BJ (cell line): ENCODE data around the gene VMAC. TPM values are rescaled to one million over a fixed set of nuclear protein-coding genes. Genes with fewer than 3 reads are reported as not detected.

ENCODE experiments used
- CTCF ChIA-PET: fragments of 350-600 bp; formaldehyde crosslinking; extraction: SDS; loops from one replicate; lab custom pipeline; 2021; ENCODE audit warnings: antibody characterized with exemption, inconsistent platforms; lab: Yijun Ruan, JAX
- POLR2A ChIA-PET: fragments of 300-600 bp; sonication (Branson Sonifier 250); formaldehyde crosslinking; extraction: SDS; loops from one replicate; lab custom pipeline; 2021; ENCODE audit warnings: antibody characterized with exemption; lab: Charles Lee
- DNase-seq: peaks from one replicate; pipeline ENCODE4 v3.0.0-alpha.2; 2011; ENCODE audit warnings: low read depth
- H3K27me3 ChIP-seq: 2 replicates; pipeline ENCODE4 v1.6.0; 2011; ENCODE audit warnings: low read length; ENCODE audit not compliant: control insufficient read depth, insufficient read depth
- H3K36me3 ChIP-seq: 2 replicates; pipeline ENCODE4 v1.5.1; 2011; ENCODE audit warnings: low read length; ENCODE audit not compliant: control insufficient read depth, insufficient read depth
- H3K4me3 ChIP-seq: 2 replicates; pipeline ENCODE4 v1.5.1; 2011; ENCODE audit warnings: low read depth, mild to moderate bottlenecking, control low read depth, low read length
- CTCF ChIP-seq: IDR thresholded peaks from 2 replicates; pipeline ENCODE4 v1.5.1; 2011; ENCODE audit warnings: low read depth, mild to moderate bottlenecking, control low read depth, inconsistent platforms, low read length, moderate library complexity; ENCODE audit not compliant: insufficient read depth
- polyA plus RNA-seq: library from polyadenylated mRNA; depleted of rRNA; stranded (reverse); fragments of >200 nt; gene quantifications from 2 replicates; pipeline ENCODE4 v1.2.3, GENCODE V29; 2011

VMAC gene
- polyA plus RNA-seq, 1 experiment: 4.2 TPM

GRCh38 chr19:5893907-5894703 is 10.6 kb upstream of the VMAC start:
- TF ChIP-seq CTCF: no peak
- no peak for DNase-seq

GRCh38 chr19:5894704-5895349 is 9.8 kb upstream of the VMAC start:
- peaks cover 19% of the 10 kb centered on the region for H3K36me3 ChIP-seq
- ChIA-PET POLR2A (no interaction called here), CTCF (interaction anchor here (1.1 kb wide), 1 partner anchor 91 kb away, joined by 4 read pairs; the partner anchor contains the start of gene NRTN)
- no peaks in the 10 kb centered on the region for H3K27me3 ChIP-seq
- DNase-seq: no peak
- no peak overlapping the region for H3K4me3 ChIP-seq
- no peak for TF ChIP-seq CTCF

More at GRCh38 chr19:5893907-5894703, 10.6 kb upstream of the VMAC start:
- Histone ChIP-seq H3K4me3 (no peak overlapping the region), H3K36me3 (peaks cover 18% of the 10 kb centered on the region), H3K27me3 (no peaks in the 10 kb centered on the region)
- CTCF ChIA-PET: interaction anchor here (0.9 to 5.0 kb wide), 4 partner anchors 9 to 90 kb away, joined by 3 to 80 read pairs (median 14); partner anchors contain the start of genes NDUFA11, NRTN and VMAC
- POLR2A ChIA-PET: no interaction called here

- POLR2A ChIA-PET: no interaction called here
- Histone ChIP-seq H3K36me3 (peaks cover 21% of the 10 kb centered on the region), H3K4me3 (no peak overlapping the region), H3K27me3 (no peaks in the 10 kb centered on the region)
- DNase-seq: no peak
- no peak for TF ChIP-seq CTCF
- CTCF ChIA-PET: interaction anchor here (1.1 kb wide), 1 partner anchor 91 kb away, joined by 4 read pairs; the partner anchor contains the start of gene NRTN
Measured at GRCh38 chr19:5895409-5895808, 9.3 kb upstream of the VMAC start.

- Histone ChIP-seq H3K27me3 (no peaks in the 10 kb centered on the region), H3K36me3 (peaks cover 21% of the 10 kb centered on the region), H3K4me3 (no peak overlapping the region)
- DNase-seq: no peak
- TF ChIP-seq CTCF: no peak
- ChIA-PET CTCF (interaction anchor here (1.1 kb wide), 1 partner anchor 92 kb away, joined by 4 read pairs; the partner anchor contains the start of gene NRTN), POLR2A (no interaction called here)
Measured at GRCh38 chr19:5895890-5896289, 8.8 kb upstream of the VMAC start.
